ENCODE data around the gene TBCD. TPM values are rescaled to one million over a fixed set of nuclear protein-coding genes. Genes with fewer than 3 reads are reported as not detected.
A peak's percentile ranks its signal among the peaks of the same experiment; 100 is the strongest.

TBCD gene
- total RNA-seq, 1 donor from 2014 or later = 125 TPM

DNA sequence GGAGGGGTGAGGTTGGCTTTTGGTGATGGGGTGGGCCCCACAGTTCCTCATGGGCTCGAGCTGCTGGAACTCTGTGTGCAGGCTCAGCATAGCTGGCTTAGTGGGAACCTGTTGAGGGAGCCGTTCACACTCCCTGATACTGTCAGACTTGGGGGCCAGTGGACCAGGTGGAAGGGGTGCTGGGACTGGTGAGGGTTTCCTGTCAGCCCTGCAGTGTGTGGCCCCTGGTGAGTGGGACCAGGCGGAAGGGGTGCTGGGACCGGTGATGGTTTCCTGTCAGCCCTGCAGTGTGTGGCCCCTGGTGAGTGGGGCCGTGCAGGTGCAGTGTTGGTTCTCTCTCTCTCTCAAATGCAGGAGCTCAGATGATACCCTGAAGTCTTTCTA is 133.1 kb downstream of the TBCD start:
- Mint-ChIP-seq H3K27me3 (ENCODE audit: low read depth) (no peaks in the 10 kb centered on the region), H3K27ac (peak overlapping the region; percentile 91), H3K4me1 (ENCODE audit: low read depth) (peaks cover 57% of the 10 kb centered on the region), H3K9me3 (no peaks in the 10 kb centered on the region), H3K36me3 (ENCODE audit: low read depth) (peaks cover 40% of the 10 kb centered on the region), H3K4me3 (ENCODE audit: low read depth) (peak overlapping the region; percentile 57)
- peak; percentile 25 for DNase-seq (ENCODE audit: low spot score)
- intact Hi-C loops (cut with micrococcal nuclease) = no loop called here

GRCh38 chr17:82887255-82888164 is 135.6 kb downstream of the TBCD start:
- Mint-ChIP-seq H3K4me3 (ENCODE audit: low read depth) (no peak overlapping the region), H3K9me3 (no peaks in the 10 kb centered on the region), H3K27ac (peak overlapping the region; percentile 47), H3K27me3 (ENCODE audit: low read depth) (no peaks in the 10 kb centered on the region), H3K36me3 (ENCODE audit: low read depth) (peaks cover 49% of the 10 kb centered on the region), H3K4me1 (ENCODE audit: low read depth) (peaks cover 50% of the 10 kb centered on the region)
- no peak for DNase-seq (ENCODE audit: low spot score)
- intact Hi-C loops (cut with micrococcal nuclease) = no loop called here

GRCh38 chr17:82888583-82889495 is 137.0 kb downstream of the TBCD start:
- Mint-ChIP-seq H3K36me3 (ENCODE audit: low read depth) (peaks cover 54% of the 10 kb centered on the region), H3K4me3 (ENCODE audit: low read depth) (no peak overlapping the region), H3K27ac (no peak overlapping the region), H3K9me3 (no peaks in the 10 kb centered on the region), H3K27me3 (ENCODE audit: low read depth) (no peaks in the 10 kb centered on the region), H3K4me1 (ENCODE audit: low read depth) (peaks cover 55% of the 10 kb centered on the region)
- intact Hi-C loops (cut with micrococcal nuclease) = no loop called here
- DNase-seq (ENCODE audit: low spot score) = no peak

GRCh38 chr17:82889496-82890338 is 137.9 kb downstream of the TBCD start:
- DNase-seq (ENCODE audit: low spot score) = no peak
- Mint-ChIP-seq H3K9me3 (no peaks in the 10 kb centered on the region), H3K36me3 (ENCODE audit: low read depth) (peaks cover 53% of the 10 kb centered on the region), H3K4me3 (ENCODE audit: low read depth) (no peak overlapping the region), H3K4me1 (ENCODE audit: low read depth) (peaks cover 53% of the 10 kb centered on the region), H3K27me3 (ENCODE audit: low read depth) (no peaks in the 10 kb centered on the region), H3K27ac (no peak overlapping the region)
- intact Hi-C loops (cut with micrococcal nuclease) = no loop called here

DNA sequence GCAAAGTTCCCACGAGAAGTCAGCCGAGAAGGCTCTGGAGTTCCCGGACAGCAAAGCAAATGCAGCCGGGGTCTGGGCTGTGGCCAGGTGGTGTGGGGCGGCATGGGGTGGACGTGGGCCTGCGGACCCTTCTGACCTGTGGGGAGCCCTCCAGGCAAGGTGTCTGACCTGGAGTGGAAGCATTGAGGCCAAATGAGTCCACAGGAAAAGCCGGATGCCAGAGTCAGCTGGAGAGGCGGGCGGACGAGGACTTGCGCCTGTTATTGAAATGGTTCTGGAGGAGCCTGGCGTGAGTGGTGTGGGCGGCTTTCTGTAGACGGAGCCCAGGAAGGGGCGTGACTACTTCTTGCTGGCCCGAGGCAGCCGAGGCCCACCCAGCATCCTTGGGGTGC is 138.5 kb downstream of the TBCD start:
- peaks cover 55% of the 10 kb centered on the region for H3K36me3 Mint-ChIP-seq (ENCODE audit: low read depth)
- no peaks in the 10 kb centered on the region for H3K27me3 Mint-ChIP-seq (ENCODE audit: low read depth)
- intact Hi-C loops (cut with micrococcal nuclease) = no loop called here
- H3K4me1 Mint-ChIP-seq (ENCODE audit: low read depth) = peaks cover 47% of the 10 kb centered on the region
- no peak for DNase-seq (ENCODE audit: low spot score)
- no peak overlapping the region for H3K4me3 Mint-ChIP-seq (ENCODE audit: low read depth)
- H3K9me3 Mint-ChIP-seq = no peaks in the 10 kb centered on the region
- no peak overlapping the region for H3K27ac Mint-ChIP-seq

DNA sequence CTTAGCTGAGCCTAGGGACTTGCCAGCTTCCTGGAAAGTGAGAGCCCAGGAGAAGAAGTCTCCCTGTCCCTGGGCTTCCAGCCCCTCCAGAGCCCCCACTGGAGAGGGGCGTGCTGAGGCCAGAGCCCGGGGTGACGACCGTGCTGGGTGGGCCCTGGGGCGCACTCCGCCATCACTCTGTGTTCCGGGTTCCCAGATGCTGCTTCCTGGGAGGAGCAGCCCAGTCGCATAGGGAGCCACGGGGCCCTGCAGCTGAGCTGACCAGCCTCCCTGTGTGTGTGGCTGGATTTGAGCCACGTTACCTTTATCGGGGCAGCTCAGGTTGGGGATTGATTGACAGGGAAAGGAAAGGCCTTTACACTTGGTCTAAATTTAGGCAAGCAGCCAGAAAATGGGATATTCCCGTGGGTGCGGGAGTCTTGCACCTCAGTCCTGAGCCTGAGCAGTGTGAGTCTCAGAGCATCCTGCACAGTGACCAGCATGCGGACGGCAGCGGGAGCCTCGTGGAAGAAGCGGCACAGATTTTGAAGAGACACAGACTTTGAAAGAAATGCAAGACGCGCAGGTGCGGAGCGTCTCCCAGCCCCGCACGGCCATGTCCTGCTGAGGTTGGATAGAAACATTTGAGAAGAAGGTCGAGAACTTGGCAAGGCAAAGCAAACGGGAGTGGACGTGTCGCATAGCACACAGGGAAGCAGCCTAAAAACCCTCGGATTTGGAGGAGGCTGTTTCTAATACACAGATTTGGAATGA is 139.2 kb downstream of the TBCD start:
- no peak overlapping the region for H3K27ac Mint-ChIP-seq
- no peak for DNase-seq (ENCODE audit: low spot score)
- intact Hi-C loops (cut with micrococcal nuclease) = no loop called here
- no peaks in the 10 kb centered on the region for H3K9me3 Mint-ChIP-seq
- no peak overlapping the region for H3K4me3 Mint-ChIP-seq (ENCODE audit: low read depth)
- H3K27me3 Mint-ChIP-seq (ENCODE audit: low read depth) = no peaks in the 10 kb centered on the region
- H3K4me1 Mint-ChIP-seq (ENCODE audit: low read depth) = peaks cover 44% of the 10 kb centered on the region
- peaks cover 56% of the 10 kb centered on the region for H3K36me3 Mint-ChIP-seq (ENCODE audit: low read depth)

GRCh38 chr17:82891911-82892310 is 140.0 kb downstream of the TBCD start:
- peak overlapping the region; percentile 31 for H3K27ac Mint-ChIP-seq
- peaks cover 39% of the 10 kb centered on the region for H3K4me1 Mint-ChIP-seq (ENCODE audit: low read depth)
- intact Hi-C loops (cut with micrococcal nuclease) = no loop called here

DNA sequence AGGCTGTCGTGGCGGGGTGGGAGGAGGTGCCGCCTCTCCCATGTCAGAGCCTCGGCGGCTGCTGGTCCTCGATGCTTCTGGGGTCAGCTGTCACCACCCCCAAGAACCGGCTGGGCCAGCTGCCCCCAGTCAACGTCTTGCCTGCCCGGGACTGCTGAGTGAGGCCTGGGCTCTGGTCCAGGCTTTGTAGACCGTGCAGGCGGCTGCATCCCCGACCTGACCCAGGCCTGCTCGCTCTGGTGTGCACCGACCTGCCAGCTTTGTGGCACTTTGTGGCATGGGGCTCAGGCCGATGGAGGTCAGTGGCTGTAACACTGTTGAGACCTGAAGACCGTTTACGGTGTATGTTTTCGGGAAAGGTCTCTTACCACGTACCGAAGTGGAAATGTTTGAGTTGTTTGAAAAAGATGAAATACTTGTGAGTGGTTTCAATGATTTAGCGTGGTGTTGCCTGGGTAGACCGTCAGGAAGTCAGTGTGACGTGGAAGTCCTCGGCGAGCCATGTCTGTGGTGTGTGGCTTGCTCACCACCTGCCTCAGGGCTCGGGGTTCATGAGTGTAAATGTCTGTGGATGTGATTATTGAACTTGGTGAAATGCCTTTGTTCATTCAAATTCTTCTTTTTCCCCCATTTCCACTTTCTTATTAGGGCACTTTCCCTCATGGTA is 141.2 kb downstream of the TBCD start:
- peaks cover 27% of the 10 kb centered on the region for H3K4me1 Mint-ChIP-seq (ENCODE audit: low read depth)
- intact Hi-C loops (cut with micrococcal nuclease) = no loop called here
- peak; percentile 54 for DNase-seq (ENCODE audit: low spot score)
- peak overlapping the region; percentile 48 for H3K27ac Mint-ChIP-seq
- peak overlapping the region; percentile 34 for H3K4me3 Mint-ChIP-seq (ENCODE audit: low read depth)
- H3K36me3 Mint-ChIP-seq (ENCODE audit: low read depth) = peaks cover 48% of the 10 kb centered on the region
- no peaks in the 10 kb centered on the region for H3K27me3 Mint-ChIP-seq (ENCODE audit: low read depth)
- no peaks in the 10 kb centered on the region for H3K9me3 Mint-ChIP-seq

More at GRCh38 chr17:82891911-82892310, 140.0 kb downstream of the TBCD start:
- Mint-ChIP-seq H3K36me3 (ENCODE audit: low read depth) (peaks cover 57% of the 10 kb centered on the region), H3K27me3 (ENCODE audit: low read depth) (no peaks in the 10 kb centered on the region), H3K4me3 (ENCODE audit: low read depth) (no peak overlapping the region), H3K9me3 (no peaks in the 10 kb centered on the region)
- no peak for DNase-seq (ENCODE audit: low spot score)

DNA sequence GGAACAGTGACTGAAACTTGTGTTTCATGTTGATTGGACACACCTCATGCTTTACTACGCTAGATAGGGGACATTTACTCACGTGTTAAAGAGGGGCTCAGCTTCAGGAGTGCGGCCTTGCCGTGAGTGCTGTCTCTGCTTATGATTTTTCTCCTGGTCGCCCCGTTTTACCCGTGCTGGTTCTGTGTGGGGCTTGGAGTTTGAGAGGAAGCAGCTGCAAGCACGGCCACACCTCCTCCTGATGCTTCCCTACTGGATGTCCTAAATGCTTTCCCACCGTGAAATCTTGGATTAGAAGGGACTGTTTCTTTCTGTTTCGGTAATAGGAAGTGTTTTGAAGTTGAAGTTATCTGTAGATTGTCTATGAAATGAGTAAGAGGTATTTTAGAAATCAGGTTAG is 141.9 kb downstream of the TBCD start:
- H3K27ac Mint-ChIP-seq = peak overlapping the region; percentile 48
- peak overlapping the region; percentile 34 for H3K4me3 Mint-ChIP-seq (ENCODE audit: low read depth)
- no peaks in the 10 kb centered on the region for H3K9me3 Mint-ChIP-seq
- H3K27me3 Mint-ChIP-seq (ENCODE audit: low read depth) = no peaks in the 10 kb centered on the region
- no peak for DNase-seq (ENCODE audit: low spot score)
- H3K36me3 Mint-ChIP-seq (ENCODE audit: low read depth) = peaks cover 53% of the 10 kb centered on the region
- peaks cover 27% of the 10 kb centered on the region for H3K4me1 Mint-ChIP-seq (ENCODE audit: low read depth)
- intact Hi-C loops (cut with micrococcal nuclease) = no loop called here

DNA sequence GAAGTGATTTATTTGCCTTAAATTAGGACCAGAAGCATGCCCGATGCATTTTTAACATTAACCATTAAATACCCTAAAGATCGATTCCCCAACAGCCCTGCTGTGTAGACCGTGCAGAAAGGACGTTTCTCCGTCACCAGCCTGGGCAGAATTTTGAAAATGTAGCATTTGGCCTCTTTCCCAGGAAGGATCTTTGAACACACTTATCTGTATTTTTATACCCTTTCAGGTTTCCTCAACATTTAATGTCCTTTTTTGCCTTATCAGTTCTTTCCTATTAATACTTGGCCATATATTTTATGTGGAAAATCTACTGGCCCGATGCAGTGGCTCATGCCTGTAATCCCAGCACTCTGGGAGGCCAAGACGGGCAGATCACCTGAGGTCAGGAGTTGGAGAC is 142.5 kb downstream of the TBCD start:
- Mint-ChIP-seq H3K27me3 (ENCODE audit: low read depth) (no peaks in the 10 kb centered on the region), H3K4me3 (ENCODE audit: low read depth) (peak overlapping the region; percentile 34), H3K4me1 (ENCODE audit: low read depth) (peaks cover 27% of the 10 kb centered on the region), H3K9me3 (no peaks in the 10 kb centered on the region), H3K36me3 (ENCODE audit: low read depth) (peaks cover 56% of the 10 kb centered on the region), H3K27ac (peak overlapping the region; percentile 48)
- no peak for DNase-seq (ENCODE audit: low spot score)
- intact Hi-C loops (cut with micrococcal nuclease) = no loop called here

GRCh38 chr17:82895087-82895486 is 143.2 kb downstream of the TBCD start:
- peaks cover 25% of the 10 kb centered on the region for H3K4me1 Mint-ChIP-seq (ENCODE audit: low read depth)
- DNase-seq (ENCODE audit: low spot score) = no peak
- H3K27ac Mint-ChIP-seq = peak overlapping the region; percentile 35
- intact Hi-C loops (cut with micrococcal nuclease) = no loop called here
- no peaks in the 10 kb centered on the region for H3K27me3 Mint-ChIP-seq (ENCODE audit: low read depth)
- H3K36me3 Mint-ChIP-seq (ENCODE audit: low read depth) = peaks cover 50% of the 10 kb centered on the region
- H3K9me3 Mint-ChIP-seq = no peaks in the 10 kb centered on the region
- no peak overlapping the region for H3K4me3 Mint-ChIP-seq (ENCODE audit: low read depth)
